Activated naive CD8-positive, alpha-beta T cell treated with anti-CD3 and anti-CD28 coated beads, Interleukin-2, amount 10 ng/mL, durations not matched to agents 7 days and 5 days (primary cell): ENCODE data around the gene ABHD2. TPM values are rescaled to one million over a fixed set of nuclear protein-coding genes. Genes with fewer than 3 reads are reported as not detected.
"Not testable (repeated sequence)": the region's sequence is repeated elsewhere in the genome, so short reads cannot be mapped to it uniquely, and the experiment has no call there.

Source experiments
- ATAC-seq: fragments of 150-1000 bp; cut with Tn5 transposase; one replicate; pipeline ENCODE4 v1.10.0; 2021; ENCODE audit warnings: low read depth, moderate library complexity
- POLR2A ChIA-PET: fragments of 350-600 bp; sonication (Branson Sonifier 250); formaldehyde crosslinking; loops from one replicate; lab custom pipeline; 2021; ENCODE audit warnings: antibody characterized with exemption; lab: Charles Lee
- DNase-seq: peaks from one replicate; pipeline ENCODE4 v3.0.0; 2021
- H3K27ac Mint-ChIP-seq: one replicate; pipeline ENCODE4 v1.8.0; 2022; ENCODE audit warnings: mild to moderate bottlenecking, mixed read lengths
- H3K27me3 Mint-ChIP-seq: one replicate; pipeline ENCODE4 v1.8.0; 2022; ENCODE audit warnings: mild to moderate bottlenecking, moderate library complexity, mixed read lengths
- H3K36me3 Mint-ChIP-seq: one replicate; pipeline ENCODE4 v1.8.0; 2021; ENCODE audit warnings: mild to moderate bottlenecking, mixed read lengths
- H3K4me1 Mint-ChIP-seq: one replicate; pipeline ENCODE4 v1.8.0; 2021; ENCODE audit warnings: mixed read lengths
- H3K4me3 Mint-ChIP-seq: one replicate; pipeline ENCODE4 v1.8.0; 2022; ENCODE audit warnings: mild to moderate bottlenecking, moderate library complexity, mixed read lengths
- H3K9me3 Mint-ChIP-seq: one replicate; pipeline ENCODE4 v1.8.0; 2021; ENCODE audit warnings: mixed read lengths
- total RNA-seq, 2 experiments: library from RNA; stranded (reverse); gene quantifications; one replicate each; pipeline ENCODE4 v1.2.3, GENCODE V29; 2021

ABHD2 gene
- total RNA-seq, 2 experiments from 2014 or later, result 54.1 to 62.8 TPM

DNA sequence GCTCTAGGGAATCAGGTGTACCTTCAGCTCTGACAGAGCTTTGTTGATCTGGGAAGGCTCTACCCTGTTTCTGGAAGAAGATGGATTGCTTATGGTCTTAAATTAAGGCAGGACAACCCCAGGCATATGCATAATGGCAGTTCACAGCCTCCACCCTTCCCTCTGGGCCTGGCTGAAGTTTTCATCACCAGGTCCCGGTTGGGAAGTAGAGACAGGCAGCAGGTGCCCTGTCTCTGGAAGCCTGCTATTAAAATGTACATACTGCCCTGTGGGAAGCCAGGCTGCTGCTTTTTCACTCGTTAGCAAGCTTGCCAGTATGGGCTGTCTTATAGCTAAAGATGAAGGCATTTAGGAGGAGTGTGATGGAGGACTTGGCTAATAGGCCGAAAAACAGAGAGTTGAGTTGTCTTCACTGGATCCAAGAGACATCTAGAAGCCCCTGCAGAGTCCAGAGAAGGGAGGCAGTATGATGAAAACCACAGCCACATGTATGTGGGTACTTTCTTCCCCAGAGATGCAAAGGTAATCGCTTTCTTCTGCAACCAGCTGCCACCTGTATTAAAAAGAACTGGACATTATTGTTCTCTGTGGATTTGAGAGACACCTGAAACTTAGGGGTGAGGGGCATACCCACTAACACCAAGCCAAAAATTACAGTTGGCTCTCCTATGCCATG lies 34.4 kb downstream of the ABHD2 start:
- Mint-ChIP-seq H3K4me1 (no peaks in the 10 kb centered on the region), H3K4me3 (no peak overlapping the region), H3K27me3 (no peaks in the 10 kb centered on the region), H3K9me3 (no peaks in the 10 kb centered on the region), H3K36me3 (peaks cover 22% of the 10 kb centered on the region), H3K27ac (no peak overlapping the region)
- POLR2A ChIA-PET, result interaction anchor here (0.7 to 1.0 kb wide), 2 partner anchors 8 to 34 kb away, joined by 3 to 5 read pairs; partner anchors contain the start of gene ABHD2
- ATAC-seq (no peak), DNase-seq (no peak)

DNA sequence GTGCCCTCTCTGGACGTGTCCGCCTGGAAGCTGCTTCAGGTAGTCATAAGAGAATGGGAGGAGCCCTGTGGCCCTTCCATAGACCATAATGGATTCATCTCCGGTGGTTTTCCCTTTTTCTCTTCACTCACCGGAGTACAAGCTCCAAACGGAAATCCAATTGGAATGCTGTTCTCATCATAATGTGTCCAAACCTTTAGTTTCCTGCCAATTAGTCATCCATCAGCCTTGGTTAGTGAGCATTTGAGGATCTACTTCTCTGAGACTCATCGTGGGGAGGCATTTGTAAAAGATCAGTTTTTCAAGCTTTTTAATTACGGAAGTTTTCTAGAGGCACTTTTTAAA lies 34.9 kb downstream of the ABHD2 start:
- H3K4me1 Mint-ChIP-seq, result no peaks in the 10 kb centered on the region
- no peaks in the 10 kb centered on the region for H3K27me3 Mint-ChIP-seq
- H3K9me3 Mint-ChIP-seq, result no peaks in the 10 kb centered on the region
- ATAC-seq (no peak), DNase-seq (no peak)
- POLR2A ChIA-PET, result interaction anchor here (0.7 to 1.0 kb wide), 2 partner anchors 8 to 35 kb away, joined by 3 to 5 read pairs; partner anchors contain the start of gene ABHD2
- no peak overlapping the region for H3K4me3 Mint-ChIP-seq
- H3K36me3 Mint-ChIP-seq, result peaks cover 21% of the 10 kb centered on the region
- H3K27ac Mint-ChIP-seq, result no peak overlapping the region

DNA sequence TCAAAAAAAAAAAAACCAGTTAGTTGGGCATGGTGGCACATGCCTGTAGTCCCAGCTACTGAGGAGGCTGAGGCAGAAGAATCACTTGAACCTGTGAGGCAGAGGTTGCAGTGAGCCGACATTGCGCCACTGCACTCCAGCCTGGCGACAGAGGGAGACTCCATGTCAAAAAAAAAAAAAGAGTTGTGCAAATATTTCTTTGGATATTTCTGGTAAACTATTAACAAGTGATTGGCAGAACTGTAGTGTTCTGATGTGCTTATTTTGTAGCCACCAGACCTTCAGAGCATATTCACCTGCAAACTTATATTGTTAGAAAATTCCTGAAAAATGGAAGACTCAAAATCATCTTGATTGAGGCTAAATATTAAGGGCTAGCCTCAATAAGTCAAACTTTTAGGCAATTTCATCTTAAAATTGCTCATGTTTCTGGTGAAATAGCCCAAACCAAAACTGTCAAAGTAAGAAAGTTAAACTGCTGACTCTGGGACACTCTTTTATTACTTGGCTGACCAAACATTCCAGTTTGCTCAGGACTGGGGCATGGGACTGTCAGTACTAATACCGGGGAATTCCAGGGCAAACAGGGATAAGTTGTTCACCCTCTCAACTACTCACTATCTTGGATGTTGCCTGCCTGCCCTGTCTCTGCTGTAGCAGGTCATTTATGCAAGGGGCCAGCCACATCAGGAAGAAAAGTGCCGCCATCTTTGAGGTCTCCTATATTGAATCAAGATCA lies 37.0 kb downstream of the ABHD2 start:
- H3K4me1 Mint-ChIP-seq, result peaks cover 2% of the 10 kb centered on the region
- peaks cover 19% of the 10 kb centered on the region for H3K36me3 Mint-ChIP-seq
- H3K9me3 Mint-ChIP-seq, result no peaks in the 10 kb centered on the region
- peak overlapping the region; percentile 26 for H3K27ac Mint-ChIP-seq
- H3K4me3 Mint-ChIP-seq, result no peak overlapping the region
- H3K27me3 Mint-ChIP-seq, result no peaks in the 10 kb centered on the region
- DNase-seq (no peak), ATAC-seq (no peak)
- POLR2A ChIA-PET, result no interaction called here

DNA sequence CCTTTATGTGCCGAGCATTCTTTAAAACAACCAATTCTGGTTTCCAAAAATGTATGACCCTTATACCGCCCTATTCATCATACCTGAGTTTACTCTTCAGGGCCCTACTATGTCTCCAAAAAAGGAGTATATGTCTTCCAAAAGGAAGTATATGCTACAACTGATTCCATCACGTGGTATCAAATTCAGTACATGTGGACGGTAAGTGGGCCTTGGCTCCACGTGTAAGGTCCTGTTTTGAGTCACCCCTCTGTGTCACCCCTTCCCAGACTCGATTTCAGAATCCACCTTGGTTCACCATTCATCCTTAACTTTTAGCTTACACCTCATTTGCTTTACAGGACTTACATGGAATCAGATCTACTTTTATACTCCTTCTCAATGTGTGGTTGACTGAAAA lies 37.8 kb downstream of the ABHD2 start:
- POLR2A ChIA-PET, result no interaction called here
- Mint-ChIP-seq H3K27me3 (no peaks in the 10 kb centered on the region), H3K4me1 (peaks cover 5% of the 10 kb centered on the region), H3K36me3 (peaks cover 19% of the 10 kb centered on the region), H3K9me3 (no peaks in the 10 kb centered on the region), H3K4me3 (no peak overlapping the region), H3K27ac (no peak overlapping the region)
- no peak for ATAC-seq
- no peak for DNase-seq

DNA sequence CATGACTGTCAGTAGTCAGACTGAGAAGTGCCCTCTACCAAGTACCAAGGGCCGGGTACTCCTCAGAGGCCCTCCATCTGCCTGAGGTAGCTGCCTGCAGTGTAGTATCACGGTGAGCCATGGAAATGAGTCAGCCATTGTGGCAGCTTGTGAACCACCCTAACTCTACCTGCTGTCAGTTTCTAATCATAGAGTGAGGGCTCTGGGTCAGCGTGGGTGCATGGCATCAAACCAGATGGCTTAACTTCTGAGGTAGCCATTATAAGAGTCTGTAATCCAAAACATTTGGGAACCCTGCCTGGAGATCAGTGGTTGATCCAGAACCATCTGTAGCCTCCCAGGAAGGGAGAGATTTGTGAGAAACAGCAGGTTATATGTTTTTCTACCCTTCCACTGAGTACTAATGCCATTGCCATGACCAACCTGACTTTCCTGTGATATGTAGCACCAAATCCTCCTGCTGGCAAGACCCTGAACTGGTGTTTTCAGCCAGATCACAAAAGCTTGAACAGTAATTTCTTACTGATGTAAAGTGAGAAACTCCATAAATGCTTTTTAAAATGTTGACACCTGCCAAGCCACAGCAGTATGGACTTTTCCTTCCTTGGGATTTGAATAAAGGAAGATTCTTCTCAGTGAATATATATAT lies 38.9 kb downstream of the ABHD2 start:
- H3K27ac Mint-ChIP-seq, result no peak overlapping the region
- POLR2A ChIA-PET, result no interaction called here

DNA sequence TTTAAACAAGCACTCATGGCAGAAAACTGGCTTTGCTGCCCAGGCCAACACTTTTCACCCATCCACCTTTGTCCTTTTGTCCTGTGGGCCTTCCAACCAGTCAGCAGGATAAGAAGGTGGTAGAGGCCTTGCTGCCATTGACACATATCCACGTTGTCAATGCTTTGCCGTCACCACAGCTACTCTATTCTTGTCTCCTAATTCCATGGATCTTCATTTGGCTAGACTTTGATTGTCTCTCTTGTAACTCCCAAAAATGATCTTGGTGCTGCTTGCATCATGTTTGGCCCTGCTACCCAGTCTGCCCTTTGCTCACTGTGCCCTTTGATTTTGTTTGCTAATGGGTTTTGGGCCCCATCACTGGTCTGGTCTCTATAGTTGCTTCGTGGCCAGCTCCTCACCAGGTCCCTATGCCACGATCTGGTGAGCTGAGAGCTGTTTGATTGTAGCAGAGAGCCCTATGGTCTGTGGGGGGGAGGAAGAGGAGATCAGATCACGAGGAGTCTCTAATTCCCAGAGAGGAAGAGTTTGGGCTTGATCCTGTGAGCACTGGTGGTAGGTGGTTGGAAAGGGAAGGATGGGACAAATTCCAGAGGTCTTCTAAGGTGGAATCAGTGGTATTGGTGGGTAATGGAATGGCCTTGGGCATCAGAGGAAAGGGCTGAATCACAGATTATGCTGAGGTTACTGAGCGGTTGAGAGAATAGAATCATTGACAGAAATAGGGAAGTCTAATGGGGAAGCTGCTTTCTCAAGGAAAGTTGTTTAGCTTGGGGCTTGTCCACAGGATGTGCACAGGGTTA lies 40.3 kb downstream of the ABHD2 start:
- Mint-ChIP-seq H3K36me3 (peaks cover 17% of the 10 kb centered on the region), H3K9me3 (no peaks in the 10 kb centered on the region), H3K4me1 (peaks cover 15% of the 10 kb centered on the region), H3K27ac (no peak overlapping the region), H3K4me3 (no peak overlapping the region), H3K27me3 (no peaks in the 10 kb centered on the region)
- DNase-seq (no peak), ATAC-seq (no peak)
- POLR2A ChIA-PET, result no interaction called here

More for the DNA sequence above, 38.9 kb downstream of the ABHD2 start:
- Mint-ChIP-seq H3K36me3 (peaks cover 18% of the 10 kb centered on the region), H3K9me3 (no peaks in the 10 kb centered on the region), H3K4me1 (peaks cover 5% of the 10 kb centered on the region), H3K27me3 (no peaks in the 10 kb centered on the region), H3K4me3 (no peak overlapping the region)
- DNase-seq (no peak), ATAC-seq (no peak)

DNA sequence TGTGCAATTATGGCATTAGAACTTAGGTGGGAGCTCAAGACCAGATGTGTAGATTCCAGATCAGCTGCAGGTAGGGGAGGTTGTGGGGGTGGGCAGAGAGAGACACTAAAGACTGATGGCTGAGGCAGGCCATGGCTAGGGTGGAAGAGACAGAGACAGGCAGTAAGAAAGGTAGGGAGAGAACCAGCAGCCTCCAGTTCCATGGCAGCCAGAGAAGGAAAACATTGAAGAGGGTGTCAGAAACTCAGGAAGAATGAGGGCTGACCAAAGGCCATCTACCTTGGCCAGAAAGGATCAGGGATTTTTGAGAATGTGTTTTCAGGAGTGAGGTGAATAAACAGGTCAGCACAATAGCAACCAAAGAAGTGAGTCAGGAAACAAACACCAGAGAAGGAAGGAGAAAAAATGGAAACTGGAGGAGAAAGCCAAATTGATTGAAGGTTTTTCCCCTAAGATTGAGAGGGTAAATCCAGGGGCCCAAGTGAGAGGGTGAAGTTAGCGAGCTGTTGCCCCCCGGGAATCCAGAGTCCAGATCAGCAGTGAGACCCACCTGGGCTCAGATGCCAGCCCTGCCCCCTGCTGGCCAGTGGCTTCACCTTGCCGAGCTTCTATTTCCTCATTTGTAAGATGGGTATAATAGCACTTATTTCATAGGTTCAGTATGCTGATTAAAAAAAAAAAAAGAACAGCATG lies 41.0 kb downstream of the ABHD2 start:
- peaks cover 18% of the 10 kb centered on the region for H3K36me3 Mint-ChIP-seq
- H3K27me3 Mint-ChIP-seq, result no peaks in the 10 kb centered on the region
- H3K4me1 Mint-ChIP-seq, result peaks cover 15% of the 10 kb centered on the region
- ATAC-seq (no peak), DNase-seq (peak; percentile 59)
- H3K27ac Mint-ChIP-seq, result no peak overlapping the region
- no peak overlapping the region for H3K4me3 Mint-ChIP-seq
- H3K9me3 Mint-ChIP-seq, result no peaks in the 10 kb centered on the region
- POLR2A ChIA-PET, result no interaction called here

DNA sequence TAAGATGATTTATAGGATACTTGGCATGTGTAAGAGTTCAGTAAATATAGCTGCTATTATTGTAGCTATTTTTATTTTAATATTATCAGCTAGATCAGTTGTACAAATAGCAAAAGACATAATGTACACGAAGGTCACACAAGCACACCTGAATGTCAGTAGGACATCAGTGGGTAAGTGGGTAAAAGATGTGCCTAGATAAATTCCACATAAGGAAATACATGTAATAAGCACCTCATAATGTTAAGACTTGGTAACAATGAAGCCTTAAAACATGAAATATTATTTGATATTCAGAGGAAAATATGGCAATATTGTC lies 41.5 kb downstream of the ABHD2 start:
- Mint-ChIP-seq H3K36me3 (peaks cover 19% of the 10 kb centered on the region), H3K27ac (no peak overlapping the region), H3K4me3 (no peak overlapping the region), H3K27me3 (no peaks in the 10 kb centered on the region), H3K4me1 (peaks cover 15% of the 10 kb centered on the region), H3K9me3 (no peaks in the 10 kb centered on the region)
- POLR2A ChIA-PET, result no interaction called here
- ATAC-seq (no peak), DNase-seq (no peak)

DNA sequence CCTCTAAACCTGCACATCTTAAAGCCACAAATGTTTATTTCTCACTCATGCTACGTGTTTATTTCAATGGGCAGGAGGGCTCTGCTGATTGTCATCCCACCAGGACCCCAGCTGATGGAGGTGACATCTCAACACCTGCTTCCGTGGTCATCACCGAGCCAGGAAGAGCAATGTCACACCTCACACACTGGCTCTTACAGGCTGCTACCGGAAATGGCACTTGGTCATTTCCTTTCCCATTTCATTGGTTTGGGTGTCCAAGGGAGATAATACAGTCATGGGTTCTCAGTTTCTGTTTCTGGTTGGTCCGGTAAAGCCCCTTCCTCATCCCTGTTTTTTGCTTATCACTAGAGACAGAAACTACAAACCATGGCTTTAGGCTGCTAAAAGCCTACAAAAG lies 41.9 kb downstream of the ABHD2 start:
- Mint-ChIP-seq H3K4me1 (peaks cover 15% of the 10 kb centered on the region), H3K27ac (no peak overlapping the region), H3K4me3 (no peak overlapping the region), H3K27me3 (no peaks in the 10 kb centered on the region), H3K9me3 (no peaks in the 10 kb centered on the region), H3K36me3 (peaks cover 20% of the 10 kb centered on the region)
- POLR2A ChIA-PET, result no interaction called here
- no peak for DNase-seq
- no peak for ATAC-seq

DNA sequence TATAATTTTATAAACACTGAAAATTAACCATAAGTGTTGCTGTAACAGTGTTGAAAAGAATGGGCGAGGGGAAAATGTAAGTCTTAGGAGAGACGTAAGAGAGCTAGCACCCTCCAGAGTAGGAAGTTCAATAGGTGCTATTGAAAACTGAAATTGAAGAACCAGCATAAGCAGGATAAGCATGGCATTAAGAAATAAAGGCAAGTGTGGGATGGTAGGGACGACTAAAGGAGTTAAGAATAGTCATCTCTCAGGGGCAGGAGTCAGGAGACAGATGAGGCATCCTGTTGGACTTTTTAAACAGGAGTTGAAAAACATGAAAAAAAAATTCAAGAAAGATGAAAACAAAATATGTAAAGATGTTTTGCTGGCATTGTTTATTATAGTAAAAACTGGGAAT lies 43.5 kb downstream of the ABHD2 start:
- H3K4me1 Mint-ChIP-seq, result peaks cover 24% of the 10 kb centered on the region
- no peaks in the 10 kb centered on the region for H3K27me3 Mint-ChIP-seq
- no peak overlapping the region for H3K27ac Mint-ChIP-seq
- ATAC-seq (no peak), DNase-seq (no peak)
- POLR2A ChIA-PET, result no interaction called here
- H3K36me3 Mint-ChIP-seq, result peaks cover 23% of the 10 kb centered on the region
- no peak overlapping the region for H3K4me3 Mint-ChIP-seq
- H3K9me3 Mint-ChIP-seq, result no peaks in the 10 kb centered on the region

DNA sequence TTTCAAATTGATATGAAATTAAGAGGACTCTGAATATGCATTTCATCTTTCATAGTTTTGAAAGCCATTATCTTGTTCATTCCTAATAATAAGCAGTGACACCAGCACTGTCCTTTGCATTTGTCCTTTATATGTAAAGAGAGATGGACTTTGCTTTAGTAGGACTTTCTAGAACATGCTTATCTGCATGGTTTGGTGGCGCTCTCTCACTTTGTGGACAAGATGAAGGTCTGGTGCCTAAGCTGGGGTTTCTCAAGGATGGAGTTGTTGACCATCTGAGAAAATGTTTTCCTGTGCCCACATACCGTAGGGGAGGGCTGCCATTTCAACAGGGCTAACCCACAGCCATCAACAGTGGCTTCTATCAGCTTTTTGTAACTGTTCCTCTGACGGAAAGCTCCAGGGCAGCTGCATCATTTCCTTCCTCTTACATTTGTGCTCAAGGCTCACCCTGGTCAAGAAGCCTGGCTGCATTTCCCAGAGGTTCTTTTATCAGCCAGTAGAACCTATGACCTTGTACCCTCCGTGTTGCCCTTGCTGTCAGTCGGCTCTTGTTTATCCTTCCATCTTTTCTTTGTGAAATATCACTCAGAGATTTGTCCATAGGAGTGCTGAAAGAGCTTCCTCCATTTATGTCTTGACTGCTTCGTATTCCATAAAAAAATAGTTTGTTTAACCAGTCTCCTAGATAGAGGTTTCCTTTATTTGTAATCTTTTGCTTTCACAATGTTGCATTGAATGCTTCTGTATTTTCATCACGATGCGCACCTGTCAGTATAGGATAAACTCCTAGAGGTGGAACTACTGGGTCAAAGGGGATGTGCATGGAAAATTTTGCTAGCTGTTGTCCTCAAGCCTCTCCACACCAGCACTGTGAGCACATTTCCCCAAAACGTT lies 44.6 kb downstream of the ABHD2 start:
- ATAC-seq (peak; percentile 28), DNase-seq (no peak)
- peak overlapping the region; percentile 35 for H3K4me3 Mint-ChIP-seq
- H3K4me1 Mint-ChIP-seq, result peaks cover 29% of the 10 kb centered on the region
- H3K9me3 Mint-ChIP-seq, result no peaks in the 10 kb centered on the region
- POLR2A ChIA-PET, result interaction anchor here (0.6 kb wide), 1 partner anchor 237 kb away, joined by 5 read pairs; no protein-coding TSS in a partner anchor
- peak overlapping the region; percentile 9 for H3K27ac Mint-ChIP-seq
- peaks cover 28% of the 10 kb centered on the region for H3K36me3 Mint-ChIP-seq
- no peaks in the 10 kb centered on the region for H3K27me3 Mint-ChIP-seq

DNA sequence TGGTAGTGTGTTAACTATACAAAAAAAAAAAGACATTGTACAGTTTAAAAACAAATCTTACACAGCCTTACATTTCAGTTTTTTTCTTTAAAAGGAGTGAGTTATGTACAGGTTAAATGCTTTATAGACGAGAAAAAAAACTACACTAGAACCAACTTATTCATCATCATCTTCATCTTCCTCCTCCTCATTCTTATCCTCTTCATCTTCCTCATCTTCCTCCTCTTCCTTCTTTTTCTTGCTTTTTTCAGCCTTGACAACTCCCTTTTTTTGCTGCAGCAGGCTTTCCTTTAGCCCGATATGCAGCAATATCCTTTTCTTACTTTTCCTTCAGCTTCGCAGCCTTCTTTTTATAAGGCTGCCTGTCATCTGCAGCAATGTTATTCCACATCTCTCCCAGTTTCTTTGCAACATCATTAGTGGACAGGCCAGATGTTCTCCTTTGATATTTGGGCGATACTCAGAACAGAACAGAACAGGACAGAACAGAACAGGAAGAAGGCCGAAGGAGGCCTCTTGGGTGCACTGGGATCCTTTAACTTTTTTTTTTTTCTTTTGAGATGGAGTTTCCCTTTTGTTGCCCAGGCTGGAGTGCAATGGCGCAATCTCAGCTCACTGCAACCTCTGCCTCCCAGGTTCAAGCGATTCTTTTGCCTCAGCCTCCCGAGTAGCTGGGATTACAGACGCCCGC lies 47.3 kb downstream of the ABHD2 start:
- POLR2A ChIA-PET, DNase-seq, ATAC-seq, H3K27me3 Mint-ChIP-seq, H3K9me3 Mint-ChIP-seq, H3K27ac Mint-ChIP-seq, H3K4me3 Mint-ChIP-seq: not testable (repeated sequence)
- Mint-ChIP-seq H3K4me1 (peaks cover 28% of the 10 kb centered on the region), H3K36me3 (peaks cover 31% of the 10 kb centered on the region)
